ENCODE results near the gene GOLGA6L10.
"Not testable (repeated sequence)": the region's sequence is repeated elsewhere in the genome, so short reads cannot be mapped to it uniquely, and the experiment has no call there.

The GOLGA6L10 gene

DNA sequence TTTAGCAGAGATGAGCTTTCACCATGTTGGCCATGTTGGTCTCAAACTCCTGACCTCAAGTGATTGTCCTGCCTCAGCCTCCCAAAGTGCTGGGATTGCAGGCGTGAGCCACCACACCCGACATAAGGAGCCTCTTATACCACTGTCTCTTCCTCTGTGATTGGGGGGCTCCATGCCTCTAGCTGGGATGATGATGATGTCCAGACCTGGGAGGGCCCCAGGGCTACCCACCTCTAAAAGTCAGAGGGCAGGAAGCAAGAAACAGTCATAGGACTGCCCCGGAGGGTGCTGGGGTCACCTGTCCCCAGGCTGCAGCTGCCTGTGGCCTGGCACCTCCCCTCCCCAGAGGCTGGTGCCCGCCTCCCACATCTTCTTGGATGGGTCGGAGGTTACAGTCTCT lies 5.4 kb downstream of the GOLGA6L10 start:
- H3K4me3 ChIP-seq (ENCODE audit: low read length), result not testable (repeated sequence)

DNA sequence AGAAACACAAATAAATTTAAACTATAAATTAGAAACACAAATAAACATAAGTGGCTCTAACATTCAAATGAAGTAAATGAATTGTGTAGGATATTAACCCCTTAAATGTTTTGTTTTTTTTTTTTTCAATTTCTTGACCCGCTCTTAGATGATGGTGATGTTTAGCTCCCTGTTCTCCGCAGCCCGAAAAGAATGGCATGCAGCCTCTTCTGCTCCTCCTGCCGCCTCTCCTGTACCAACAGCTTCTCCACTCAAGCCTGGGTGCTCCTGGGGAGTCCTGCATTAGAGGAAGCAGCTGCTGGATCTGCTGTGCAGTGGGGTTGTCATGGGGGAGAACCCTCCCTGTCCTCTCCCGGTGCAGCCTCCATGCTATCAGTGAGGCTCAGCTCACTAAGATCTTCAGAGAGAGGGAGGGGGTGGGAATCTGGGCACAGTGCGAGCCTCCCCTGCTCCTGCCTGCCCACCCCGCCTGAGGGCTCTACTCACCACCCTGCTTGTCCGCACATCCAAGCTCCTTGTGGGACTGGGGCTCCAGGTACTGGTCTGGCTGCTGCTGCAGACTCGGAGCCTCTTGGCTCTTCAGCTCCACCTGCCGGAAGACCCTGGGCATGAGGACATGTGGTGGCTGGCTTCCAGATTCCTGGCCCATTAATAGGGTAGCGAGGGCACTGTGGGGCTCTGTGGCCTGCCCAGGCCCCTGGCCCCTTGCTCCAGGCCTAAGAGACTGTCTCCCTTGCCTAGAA lies 6.5 kb downstream of the GOLGA6L10 start:
- H3K4me3 ChIP-seq (ENCODE audit: low read length), result not testable (repeated sequence)

DNA sequence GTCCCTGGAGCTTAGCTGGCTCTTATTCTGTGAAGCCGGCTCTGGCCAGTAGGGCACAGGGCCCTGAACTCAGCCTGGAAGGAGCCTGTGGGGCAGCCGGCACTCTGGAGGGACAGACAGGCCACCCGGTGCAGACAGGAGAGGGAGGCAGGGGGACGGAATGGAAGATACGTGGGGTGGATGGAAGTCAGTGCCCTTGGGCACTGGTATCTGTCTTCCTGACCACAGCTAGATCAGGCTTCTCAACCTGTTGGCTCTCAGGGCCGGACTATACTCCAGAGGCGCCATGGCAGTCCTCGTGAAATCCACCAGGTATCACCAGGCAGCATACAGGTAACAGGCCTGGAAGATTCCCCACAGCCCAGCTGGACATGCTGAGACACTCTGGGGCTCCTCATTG lies 10.7 kb downstream of the GOLGA6L10 start:
- H3K4me3 ChIP-seq (ENCODE audit: low read length), result not testable (repeated sequence)

DNA sequence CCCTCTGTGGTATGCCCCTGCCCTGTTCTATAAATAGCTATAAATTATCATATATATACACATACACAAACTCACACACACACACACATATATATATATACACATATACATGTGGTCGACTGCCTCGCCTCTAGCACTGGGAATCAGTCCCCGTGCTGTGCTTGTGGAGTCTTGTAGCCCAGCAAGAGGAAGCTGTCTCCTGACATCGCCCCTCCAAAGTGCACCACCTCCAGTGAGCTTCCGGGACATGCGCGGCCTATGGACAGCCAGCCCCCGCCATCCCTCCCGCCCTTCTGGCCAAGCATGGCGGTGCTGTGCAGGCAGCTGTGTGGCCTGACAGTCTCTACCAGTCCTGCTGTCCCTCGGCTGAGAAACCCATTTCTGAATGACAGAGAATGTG lies 11.2 kb downstream of the GOLGA6L10 start:
- not testable (repeated sequence) for H3K4me3 ChIP-seq (ENCODE audit: low read length)

DNA sequence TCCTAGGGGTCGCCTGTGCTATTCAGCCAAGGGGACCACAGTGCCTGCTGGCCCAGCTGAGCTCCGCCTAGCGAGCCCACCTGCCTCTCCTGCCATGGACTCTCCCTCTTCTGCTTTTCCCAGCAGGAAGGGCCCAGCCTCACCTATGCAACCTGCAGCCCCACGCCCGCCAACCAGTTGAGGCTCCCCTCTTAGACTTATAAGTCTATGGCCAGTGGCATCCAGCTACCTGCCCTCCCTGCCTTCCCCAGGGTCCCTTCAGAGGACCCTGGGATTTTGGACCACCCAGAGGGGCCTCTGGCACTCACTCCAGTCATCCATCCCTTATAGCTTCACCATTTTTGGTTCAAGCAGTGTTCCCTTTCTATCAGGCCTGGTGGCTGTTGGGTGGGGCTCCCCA lies 12.2 kb downstream of the GOLGA6L10 start:
- H3K4me3 ChIP-seq (ENCODE audit: low read length), result not testable (repeated sequence)

DNA sequence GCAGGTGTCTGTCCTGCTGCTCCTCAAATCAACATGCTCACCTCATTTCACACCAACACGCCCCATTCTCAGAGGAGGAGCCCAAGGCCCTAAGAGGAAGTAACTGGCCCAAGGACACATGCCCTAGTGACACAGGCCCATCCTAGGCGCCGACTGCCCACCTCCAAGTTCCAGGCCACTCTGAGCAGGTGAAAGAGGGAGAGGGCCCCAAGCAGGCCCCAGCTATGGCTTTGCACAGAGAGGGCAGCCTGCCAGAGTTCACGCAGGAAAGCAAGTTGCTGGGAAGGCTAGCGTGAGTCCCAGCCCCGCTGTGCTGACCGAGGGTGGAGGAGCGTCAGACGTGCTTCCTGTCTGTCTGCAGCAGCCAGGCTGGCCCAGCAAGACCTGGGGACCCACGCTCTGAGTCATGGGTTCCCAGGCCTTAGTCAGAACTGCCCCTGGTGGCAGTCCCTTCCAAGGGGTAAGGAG lies 13.1 kb downstream of the GOLGA6L10 start:
- H3K4me3 ChIP-seq (ENCODE audit: low read length), result not testable (repeated sequence)

DNA sequence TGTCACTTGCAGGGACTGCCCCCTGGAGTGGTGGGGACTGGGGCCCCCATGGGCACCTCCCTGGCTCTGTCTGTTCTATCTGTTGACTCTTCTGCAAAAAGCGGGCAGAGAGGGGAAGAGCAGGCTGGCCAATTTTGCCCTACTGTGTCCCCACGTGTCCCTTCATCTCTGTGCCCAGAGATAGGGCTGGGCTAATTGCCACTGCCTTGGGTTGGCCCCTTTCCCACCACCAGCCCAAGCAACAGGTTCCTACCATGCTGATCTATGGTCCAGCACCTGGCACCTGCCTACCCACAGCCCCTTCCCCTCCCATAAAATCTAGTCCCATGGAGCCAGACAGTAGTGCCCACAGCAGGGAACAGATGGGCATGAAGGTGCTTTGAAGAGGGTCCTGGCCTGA lies 14.3 kb downstream of the GOLGA6L10 start:
- not testable (repeated sequence) for H3K4me3 ChIP-seq (ENCODE audit: low read length)

DNA sequence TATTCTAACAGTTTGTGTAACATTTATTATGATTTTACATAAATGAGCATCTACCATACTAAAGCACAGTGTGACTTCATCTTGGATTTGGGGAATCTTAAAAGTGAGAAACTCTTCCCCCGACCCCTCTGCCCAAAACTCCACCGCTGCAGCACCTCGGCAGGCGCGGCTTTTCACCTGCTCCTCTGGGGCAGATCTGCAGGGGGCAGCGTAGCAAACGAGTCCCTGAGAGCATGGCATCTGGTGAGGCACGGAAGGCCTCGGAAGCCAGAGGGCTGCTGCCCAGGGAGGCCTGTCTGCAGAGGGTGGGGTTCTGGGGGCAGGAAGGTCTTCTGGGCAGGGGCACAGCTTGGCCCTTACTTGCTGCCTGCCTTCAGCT lies 14.7 kb downstream of the GOLGA6L10 start:
- not testable (repeated sequence) for H3K4me3 ChIP-seq (ENCODE audit: low read length)

DNA sequence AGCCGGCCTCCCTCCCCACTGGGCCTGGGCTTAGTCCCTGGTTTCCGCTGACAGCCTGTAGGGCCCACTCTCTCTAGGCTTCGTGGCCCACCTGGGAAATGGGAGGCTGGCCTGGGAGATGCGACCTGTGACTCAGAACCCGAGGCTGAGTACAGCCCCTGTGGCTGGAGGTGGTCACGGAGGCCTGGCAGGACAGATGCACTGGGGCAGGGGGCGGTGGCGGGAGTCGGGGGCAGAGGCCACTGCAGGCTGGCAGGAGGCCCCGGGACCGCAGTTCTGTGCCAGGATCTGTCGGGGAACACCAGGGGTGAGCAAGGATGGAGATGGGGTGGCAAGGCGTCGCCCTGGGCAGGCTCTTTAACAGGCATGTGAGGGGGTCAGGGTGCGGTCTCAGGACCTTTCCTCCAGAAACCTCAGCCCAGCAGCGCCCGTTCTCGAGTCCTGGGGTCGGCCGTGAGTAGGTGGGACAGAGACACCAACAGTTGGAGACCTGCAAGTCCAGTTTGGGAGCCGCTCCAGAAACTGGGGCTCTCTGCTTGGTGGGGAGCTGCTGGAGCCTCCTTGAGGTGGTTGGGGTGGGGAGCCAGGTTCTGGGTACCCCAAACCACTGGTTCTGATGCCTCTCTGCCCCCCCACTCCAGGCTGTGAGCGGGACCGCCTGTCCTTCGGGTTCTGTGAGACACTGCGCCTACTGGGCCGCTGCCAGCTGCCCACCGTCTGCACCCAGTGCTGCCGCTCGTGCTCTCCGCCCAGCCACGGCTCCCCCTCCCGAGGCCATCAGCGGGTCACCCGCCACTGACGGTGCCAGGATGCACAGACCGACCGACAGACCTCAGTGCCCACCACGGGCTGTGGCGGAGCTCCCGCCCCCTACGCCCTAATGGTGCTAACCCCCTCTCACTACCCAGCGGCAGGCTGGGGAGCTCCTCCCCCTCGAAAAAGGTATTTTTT lies 15.4 kb downstream of the GOLGA6L10 start:
- H3K4me3 ChIP-seq (ENCODE audit: low read length), result not testable (repeated sequence)

DNA sequence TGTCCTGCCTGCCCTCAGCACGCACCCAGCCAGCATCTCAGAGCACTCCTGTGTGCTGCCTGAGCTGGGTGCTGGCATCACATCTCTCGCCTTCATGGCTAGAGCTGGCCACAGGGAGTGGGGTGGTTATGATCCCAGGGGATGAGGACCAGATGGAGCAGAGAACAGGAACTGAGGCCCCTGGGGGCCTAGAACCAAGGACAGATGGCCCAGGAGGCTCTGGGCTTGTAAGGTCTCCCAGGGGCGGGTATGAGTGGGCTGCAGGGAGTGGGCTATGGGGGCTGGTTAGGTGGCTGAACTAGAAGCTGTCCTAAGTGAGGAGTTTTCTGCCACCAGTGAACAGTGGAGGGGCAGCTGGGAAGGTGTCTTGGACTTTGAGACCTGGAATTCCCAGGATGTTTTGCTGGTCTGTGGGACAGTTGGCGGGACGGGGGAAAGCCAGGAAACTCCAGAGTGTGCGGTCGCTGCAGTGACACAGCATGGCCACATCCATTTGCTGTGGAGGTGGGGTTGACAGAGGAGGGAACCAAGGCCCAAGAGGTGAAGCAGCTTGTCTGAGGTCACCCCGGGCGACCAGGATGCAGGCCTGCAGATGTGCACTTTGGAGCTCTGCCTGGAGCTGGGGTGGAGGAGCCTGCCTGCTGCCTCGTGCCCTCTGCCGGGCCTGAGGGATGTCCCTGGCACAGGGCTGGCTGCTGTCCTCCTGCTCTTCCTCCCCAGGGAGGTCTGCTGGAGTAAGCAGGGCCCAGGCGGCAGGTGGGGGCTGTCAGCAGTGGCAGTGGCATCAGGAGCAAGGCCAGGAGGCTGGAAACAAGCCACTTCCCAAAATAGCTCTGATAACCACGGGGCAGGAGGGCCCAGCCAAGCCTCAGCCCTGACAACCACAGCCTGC lies 16.3 kb downstream of the GOLGA6L10 start:
- not testable (repeated sequence) for H3K4me3 ChIP-seq (ENCODE audit: low read length)

DNA sequence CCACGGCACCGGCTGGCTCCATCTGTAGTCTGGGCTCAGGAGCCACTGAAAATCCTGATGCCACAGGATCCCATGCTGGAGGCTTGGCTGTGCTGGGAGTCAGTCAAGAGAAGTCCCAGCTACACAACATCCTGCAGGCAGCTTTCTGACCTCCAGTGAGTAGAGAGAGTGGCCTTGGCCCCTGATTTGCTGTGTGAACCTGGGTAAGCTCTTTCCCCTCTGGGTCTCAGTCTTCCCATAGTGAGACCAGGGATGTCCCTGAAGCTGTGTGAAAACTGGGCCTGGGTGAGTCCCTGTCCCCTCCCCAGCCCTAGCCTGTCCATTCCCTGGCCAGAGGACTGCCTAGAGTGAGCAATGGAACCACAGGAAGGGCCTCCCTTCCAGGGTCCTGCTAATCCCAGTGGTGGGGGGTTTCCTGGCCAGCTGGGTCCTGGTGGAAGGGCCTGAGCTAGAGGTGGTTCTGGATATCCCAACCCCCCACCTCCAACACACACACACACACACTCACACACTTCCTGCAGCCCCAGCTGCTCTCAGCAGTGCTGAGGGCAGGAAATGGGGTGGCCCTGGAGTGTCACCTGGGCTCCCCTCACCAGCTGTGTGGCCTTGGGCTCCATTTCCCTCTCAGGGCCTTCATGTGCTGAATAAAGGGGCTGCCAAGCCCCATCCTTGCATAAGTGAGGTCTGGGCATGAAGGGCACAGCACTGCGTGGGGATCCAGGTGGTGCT lies 17.5 kb downstream of the GOLGA6L10 start:
- not testable (repeated sequence) for H3K4me3 ChIP-seq (ENCODE audit: low read length)

DNA sequence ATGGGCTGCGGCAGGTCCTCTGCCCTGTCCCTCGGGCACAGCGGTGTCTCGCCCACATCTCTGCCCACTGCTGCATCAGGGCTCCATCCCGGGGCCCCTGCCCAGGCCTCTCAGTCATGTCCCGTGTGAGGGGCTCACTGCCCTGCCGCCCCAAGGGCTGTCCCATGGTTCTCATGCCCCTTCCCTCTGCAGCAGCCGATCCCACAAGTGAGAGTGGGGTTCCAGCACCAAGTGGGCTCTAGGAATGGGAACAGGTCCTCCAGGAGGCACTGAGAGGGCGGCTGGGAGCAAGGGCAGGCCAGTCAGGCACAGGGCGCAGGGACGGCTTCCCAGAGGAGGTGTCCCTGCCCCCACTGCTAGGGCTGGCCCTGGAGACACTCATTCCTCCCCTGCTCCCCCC lies 18.4 kb downstream of the GOLGA6L10 start:
- not testable (repeated sequence) for H3K4me3 ChIP-seq (ENCODE audit: low read length)

DNA sequence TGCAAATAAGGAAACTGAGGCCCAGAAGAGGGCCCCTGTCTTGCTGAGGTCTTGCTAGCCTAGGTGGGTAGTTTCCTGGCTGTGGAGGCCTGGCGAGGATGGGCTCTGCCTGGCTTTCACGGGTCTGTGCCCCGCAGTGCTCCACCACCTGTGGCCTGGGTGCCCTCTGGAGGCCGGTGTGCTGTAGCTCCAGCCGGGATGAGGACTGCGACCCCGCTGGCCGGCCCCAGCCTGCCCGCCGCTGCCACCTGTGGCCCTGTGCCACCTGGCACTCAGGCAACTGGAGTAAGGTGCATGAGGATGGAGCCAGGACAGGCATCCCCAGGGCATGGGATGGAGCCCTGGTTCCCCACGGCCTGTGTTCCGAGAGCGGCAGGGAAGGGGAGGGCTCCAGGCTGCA lies 20.2 kb downstream of the GOLGA6L10 start:
- H3K4me3 ChIP-seq (ENCODE audit: low read length), result not testable (repeated sequence)

DNA sequence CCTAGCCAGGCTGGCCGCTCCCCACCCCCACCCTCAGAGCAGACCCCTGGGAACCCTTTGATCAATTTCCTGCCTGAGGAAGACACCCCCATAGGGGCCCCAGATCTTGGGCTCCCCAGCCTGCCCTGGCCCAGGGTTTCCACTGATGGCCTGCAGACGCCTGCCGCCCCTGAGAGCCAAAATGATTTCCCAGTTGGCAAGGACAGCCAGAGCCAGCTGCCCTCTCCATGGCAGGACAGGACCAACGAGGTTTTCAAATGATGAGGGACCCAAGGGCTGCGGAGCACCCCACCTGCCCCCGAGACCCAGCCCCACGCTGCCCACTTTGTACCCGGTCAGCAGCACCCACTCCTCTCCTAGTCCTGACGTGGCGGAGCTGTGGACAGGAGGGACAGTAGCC lies 21.9 kb downstream of the GOLGA6L10 start:
- H3K4me3 ChIP-seq (ENCODE audit: low read length), result not testable (repeated sequence)

DNA sequence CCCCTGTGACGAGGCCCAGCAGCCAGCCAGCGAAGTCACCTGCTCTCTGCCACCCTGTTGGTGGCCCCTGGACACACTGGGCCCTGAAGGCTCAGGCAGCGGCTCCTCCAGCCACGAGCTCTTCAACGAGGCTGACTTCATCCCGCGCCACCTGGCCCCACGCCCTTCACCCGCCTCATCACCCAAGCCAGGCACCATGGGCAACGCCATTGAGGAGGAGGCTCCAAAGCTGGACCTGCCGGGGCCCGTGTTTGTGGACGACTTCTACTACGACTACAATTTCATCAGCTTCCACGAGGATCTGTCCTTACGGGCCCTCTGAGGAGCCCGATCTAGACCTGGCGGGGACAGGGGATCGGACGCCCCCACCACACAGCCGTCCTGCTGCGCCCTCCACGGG lies 22.4 kb downstream of the GOLGA6L10 start:
- H3K4me3 ChIP-seq (ENCODE audit: low read length), result not testable (repeated sequence)

DNA sequence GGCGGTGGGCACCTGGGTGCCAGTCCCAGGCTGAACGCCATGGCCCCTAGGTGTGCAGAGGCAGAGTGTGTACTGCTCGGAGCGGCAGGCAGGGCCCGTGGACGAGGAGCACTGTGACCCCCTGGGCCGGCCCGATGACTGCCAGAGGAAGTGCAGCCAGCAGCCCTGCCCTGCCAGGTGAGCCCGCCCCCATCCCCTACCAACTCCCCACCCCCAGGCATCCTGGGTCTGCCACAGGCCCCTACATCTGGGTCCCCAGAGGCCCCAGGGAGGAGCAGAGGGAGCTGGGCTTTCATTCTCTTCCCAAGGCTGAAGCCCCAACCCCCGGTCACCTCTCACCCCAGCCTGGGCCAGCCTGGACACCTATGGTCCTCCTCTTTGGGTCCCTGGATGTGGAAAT lies 23.6 kb downstream of the GOLGA6L10 start:
- not testable (repeated sequence) for H3K4me3 ChIP-seq (ENCODE audit: low read length)

DNA sequence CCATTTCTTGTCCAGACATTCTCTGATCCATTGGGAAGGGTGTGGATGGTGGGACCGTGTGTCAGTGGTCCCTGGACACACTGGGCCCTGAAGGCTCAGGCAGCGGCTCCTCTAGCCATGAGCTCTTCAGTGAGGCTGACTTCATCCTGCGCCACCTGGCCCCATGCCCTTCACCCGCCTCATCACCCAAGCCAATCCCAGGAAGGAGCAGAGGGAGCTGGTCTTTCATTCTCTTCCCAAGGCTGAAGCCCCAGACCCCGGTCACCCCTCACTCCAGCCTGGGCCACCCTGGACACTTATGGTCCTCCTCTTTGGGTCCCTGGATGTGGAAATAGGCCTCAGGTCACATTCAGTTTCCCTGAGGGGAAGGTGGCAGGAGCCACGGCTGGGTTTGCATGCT lies 24.4 kb downstream of the GOLGA6L10 start:
- not testable (repeated sequence) for H3K4me3 ChIP-seq (ENCODE audit: low read length)

DNA sequence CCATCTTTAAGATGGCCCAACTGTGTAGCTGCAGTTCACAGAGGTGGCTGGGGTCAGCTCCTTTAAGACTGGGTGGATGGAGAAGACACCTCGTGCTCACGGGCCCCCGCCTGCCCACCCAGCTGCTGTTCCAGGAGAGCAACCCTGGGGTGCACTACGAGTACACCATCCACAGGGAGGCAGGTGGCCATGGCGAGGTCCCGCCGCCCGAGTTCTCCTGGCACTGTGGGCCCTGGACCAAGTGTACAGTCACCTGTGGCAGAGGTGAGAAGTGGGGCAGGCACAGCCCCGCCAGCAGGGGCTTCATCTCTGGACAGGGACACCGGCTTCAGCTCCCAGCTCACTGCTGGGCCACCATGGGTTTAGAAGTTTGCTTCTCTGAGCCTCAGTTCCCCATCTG lies 26.8 kb downstream of the GOLGA6L10 start:
- H3K4me3 ChIP-seq (ENCODE audit: low read length), result not testable (repeated sequence)

DNA sequence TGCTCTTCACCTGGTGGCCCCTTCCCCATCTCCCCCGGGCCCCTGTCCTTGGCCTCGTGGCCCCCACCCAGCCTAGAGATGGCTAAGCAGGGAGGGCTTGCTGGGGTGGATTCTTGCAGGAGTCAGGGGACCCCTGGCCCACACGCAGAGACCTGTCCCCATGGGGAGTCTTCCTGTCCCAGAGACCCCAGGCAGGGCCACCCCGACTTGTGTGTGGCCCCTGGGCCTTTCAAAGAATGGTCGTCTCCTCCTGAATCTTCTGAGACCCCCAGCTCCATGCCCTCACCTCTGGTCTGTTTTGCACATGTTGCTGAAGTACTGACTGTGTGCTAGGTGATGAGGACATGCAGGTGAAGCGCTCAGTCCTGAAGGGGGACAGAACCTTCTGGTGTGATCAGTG lies 28.4 kb downstream of the GOLGA6L10 start:
- not testable (repeated sequence) for H3K4me3 ChIP-seq (ENCODE audit: low read length)

DNA sequence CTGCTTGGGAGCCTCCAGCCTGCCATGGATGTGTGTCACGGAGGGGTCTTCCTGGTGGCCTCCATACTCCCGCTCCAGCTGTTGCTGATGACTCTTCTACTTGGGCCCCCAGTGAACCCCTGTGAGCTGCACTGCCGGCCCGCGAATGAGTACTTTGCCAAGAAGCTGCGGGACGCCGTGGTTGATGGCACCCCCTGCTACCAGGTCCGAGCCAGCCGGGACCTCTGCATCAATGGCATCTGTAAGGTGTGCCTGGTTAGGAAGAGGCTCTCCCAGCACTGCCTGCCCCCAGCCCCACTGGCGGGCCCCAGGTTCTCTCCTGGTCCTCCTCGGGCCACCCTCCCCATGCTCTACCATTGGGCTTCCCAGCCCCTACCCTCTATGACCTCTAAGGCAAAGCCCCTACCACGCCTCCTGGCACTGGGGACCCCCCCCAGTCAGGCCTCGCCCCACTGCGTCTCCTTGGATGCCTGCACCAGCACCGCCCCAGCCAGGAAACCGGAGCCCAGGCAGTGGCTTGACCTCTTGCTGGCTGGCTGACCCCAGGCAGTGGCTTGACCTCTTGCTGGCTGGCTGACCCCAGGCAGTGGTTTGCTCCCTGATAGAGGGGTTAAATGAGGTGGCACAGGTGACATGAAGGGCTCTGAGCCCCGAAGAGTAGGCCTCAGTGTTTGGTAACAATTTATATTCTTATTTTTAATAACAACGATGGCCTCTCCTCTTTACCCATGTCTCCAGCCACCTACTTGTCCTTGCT lies 29.6 kb downstream of the GOLGA6L10 start:
- not testable (repeated sequence) for H3K4me3 ChIP-seq (ENCODE audit: low read length)

Measured in GM08714 (cell line).